ENCODE measurements around the gene TTYH2. TPM values are rescaled to one million over a fixed set of nuclear protein-coding genes. Genes with fewer than 3 reads are reported as not detected.

Gene TTYH2
- total RNA-seq, 1 experiment from 2014 or later = 1.5 TPM

DNA sequence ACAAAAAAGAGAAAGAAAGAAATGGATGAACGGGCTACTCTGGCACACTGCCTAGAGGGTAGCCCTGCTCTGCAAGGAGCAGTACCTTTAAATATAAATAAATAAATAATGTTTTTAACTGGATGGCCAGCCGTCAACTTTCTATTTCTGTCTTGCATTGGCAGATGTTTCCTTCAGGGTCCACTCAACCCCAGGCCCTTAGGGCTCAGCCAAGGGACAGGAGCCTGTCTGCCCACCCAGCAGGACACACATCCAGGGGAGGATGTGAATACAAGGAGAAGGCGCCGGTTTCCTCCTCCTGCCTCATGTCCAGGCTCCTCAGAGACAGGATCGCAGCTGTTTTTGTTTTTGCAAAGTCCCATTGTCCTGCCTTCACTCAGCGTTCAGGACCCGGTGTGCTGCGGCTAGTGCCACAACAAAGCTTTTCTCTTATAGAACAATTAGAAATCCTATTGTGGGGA is 22.6 kb downstream of the TTYH2 start:
- no peak overlapping the region for H3K4me2 ChIP-seq
- no peak for TF ChIP-seq EZH2 (IDR thresholded peaks at IDR 0.05; ENCODE audit: low read depth)
- TF ChIP-seq, protein P1, sequence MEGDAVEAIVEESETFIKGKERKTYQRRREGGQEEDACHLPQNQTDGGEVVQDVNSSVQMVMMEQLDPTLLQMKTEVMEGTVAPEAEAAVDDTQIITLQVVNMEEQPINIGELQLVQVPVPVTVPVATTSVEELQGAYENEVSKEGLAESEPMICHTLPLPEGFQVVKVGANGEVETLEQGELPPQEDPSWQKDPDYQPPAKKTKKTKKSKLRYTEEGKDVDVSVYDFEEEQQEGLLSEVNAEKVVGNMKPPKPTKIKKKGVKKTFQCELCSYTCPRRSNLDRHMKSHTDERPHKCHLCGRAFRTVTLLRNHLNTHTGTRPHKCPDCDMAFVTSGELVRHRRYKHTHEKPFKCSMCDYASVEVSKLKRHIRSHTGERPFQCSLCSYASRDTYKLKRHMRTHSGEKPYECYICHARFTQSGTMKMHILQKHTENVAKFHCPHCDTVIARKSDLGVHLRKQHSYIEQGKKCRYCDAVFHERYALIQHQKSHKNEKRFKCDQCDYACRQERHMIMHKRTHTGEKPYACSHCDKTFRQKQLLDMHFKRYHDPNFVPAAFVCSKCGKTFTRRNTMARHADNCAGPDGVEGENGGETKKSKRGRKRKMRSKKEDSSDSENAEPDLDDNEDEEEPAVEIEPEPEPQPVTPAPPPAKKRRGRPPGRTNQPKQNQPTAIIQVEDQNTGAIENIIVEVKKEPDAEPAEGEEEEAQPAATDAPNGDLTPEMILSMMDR (conservative IDR thresholded peaks at IDR 0.05) = no peak
- BruUV-seq (replicated peaks) = no TSS peak
- intact Hi-C loops (cut with micrococcal nuclease; ENCODE audit: unreplicated experiment) = no loop called here
- H3K4me3 ChIP-seq = no peak overlapping the region
- ChIA-PET CTCF (no interaction called here), POLR2A (ENCODE audit: unreplicated experiment) (no interaction called here)
- no peaks in the 10 kb centered on the region for H3K9me2 ChIP-seq (ENCODE audit: insufficient read depth)
- H3F3A ChIP-seq (ENCODE audit: insufficient read depth, low read depth) = no peaks in the 10 kb centered on the region
- no peaks in the 10 kb centered on the region for H3K36me3 ChIP-seq (ENCODE audit: low read depth)
- H3K27ac ChIP-seq = no peak overlapping the region
- DNase-seq = no peak
- no peaks in the 10 kb centered on the region for H3K79me2 ChIP-seq (ENCODE audit: low read depth)
- no peaks in the 10 kb centered on the region for H4K20me1 ChIP-seq (ENCODE audit: insufficient read depth)
- H3K9me3 ChIP-seq (ENCODE audit: insufficient read depth, low read depth) = no peaks in the 10 kb centered on the region
- H2AFZ ChIP-seq = no peak overlapping the region
- H3K27me3 ChIP-seq (ENCODE audit: insufficient read depth, low read depth) = peaks cover 85% of the 10 kb centered on the region
- no peaks in the 10 kb centered on the region for H3K4me1 ChIP-seq (replicated peaks; ENCODE audit: insufficient read depth)

DNA sequence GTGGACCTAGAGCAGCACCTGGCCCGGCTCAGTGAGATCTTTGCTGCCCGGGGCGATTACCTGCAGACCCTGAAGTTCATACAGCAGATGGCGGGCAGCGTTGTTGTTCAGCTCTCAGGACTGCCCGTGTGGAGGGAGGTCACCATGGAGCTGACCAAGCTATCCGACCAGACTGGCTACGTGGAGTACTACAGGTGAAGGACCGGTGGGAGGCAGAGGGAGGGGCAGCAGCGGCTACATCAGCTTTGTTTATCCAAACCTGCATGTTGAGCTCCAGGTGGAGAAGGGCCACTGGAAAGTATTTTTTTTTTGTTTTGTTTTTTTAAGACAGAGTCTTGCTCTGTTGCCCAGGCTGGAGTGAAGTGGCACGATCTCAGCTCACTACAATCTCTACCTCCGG is 23.9 kb downstream of the TTYH2 start:
- ChIA-PET CTCF (no interaction called here), POLR2A (ENCODE audit: unreplicated experiment) (no interaction called here)
- Histone ChIP-seq H3K36me3 (ENCODE audit: low read depth) (no peaks in the 10 kb centered on the region), H3K9me2 (ENCODE audit: insufficient read depth) (no peaks in the 10 kb centered on the region), H3K79me2 (ENCODE audit: low read depth) (no peaks in the 10 kb centered on the region), H2AFZ (no peak overlapping the region), H3K4me3 (no peak overlapping the region), H3K4me1 (replicated peaks; ENCODE audit: insufficient read depth) (no peaks in the 10 kb centered on the region), H3K9me3 (ENCODE audit: insufficient read depth, low read depth) (no peaks in the 10 kb centered on the region), H4K20me1 (ENCODE audit: insufficient read depth) (no peaks in the 10 kb centered on the region), H3K4me2 (no peak overlapping the region), H3K27ac (no peak overlapping the region), H3K27me3 (ENCODE audit: insufficient read depth, low read depth) (peaks cover 90% of the 10 kb centered on the region), H3F3A (ENCODE audit: insufficient read depth, low read depth) (no peaks in the 10 kb centered on the region)
- no TSS peak for BruUV-seq (replicated peaks)
- TF ChIP-seq, protein P1 (conservative IDR thresholded peaks at IDR 0.05) = no peak
- TF ChIP-seq EZH2 (IDR thresholded peaks at IDR 0.05; ENCODE audit: low read depth) = no peak
- intact Hi-C loops (cut with micrococcal nuclease; ENCODE audit: unreplicated experiment) = no loop called here
- DNase-seq = no peak

DNA sequence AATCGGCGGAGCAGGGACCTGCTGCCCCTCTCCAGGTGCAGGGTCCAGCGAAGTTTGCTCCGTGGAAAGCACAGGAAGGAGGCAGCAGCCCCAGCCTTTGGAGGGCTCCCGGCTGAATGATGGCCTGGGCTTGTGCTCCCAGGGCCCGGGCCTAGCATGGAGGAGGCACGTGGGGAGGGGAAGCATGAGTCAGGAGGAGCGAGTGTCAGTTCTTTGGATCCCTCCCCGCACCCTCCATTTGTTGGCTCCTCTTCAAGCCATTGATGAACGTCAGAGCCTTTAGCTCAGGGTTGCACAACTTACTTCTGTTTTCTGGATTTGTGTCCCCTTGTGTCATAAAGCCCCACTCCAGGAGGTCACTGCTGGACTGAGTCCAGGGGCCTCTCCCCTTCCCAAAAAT is 25.8 kb downstream of the TTYH2 start:
- Histone ChIP-seq H3K9me3 (ENCODE audit: insufficient read depth, low read depth) (no peaks in the 10 kb centered on the region), H3K9me2 (ENCODE audit: insufficient read depth) (no peaks in the 10 kb centered on the region), H4K20me1 (ENCODE audit: insufficient read depth) (no peaks in the 10 kb centered on the region), H3K4me2 (no peak overlapping the region), H3K79me2 (ENCODE audit: low read depth) (no peaks in the 10 kb centered on the region), H3K4me1 (replicated peaks; ENCODE audit: insufficient read depth) (no peaks in the 10 kb centered on the region), H3K4me3 (no peak overlapping the region), H3K36me3 (ENCODE audit: low read depth) (no peaks in the 10 kb centered on the region), H3K27ac (no peak overlapping the region), H2AFZ (no peak overlapping the region), H3K27me3 (ENCODE audit: insufficient read depth, low read depth) (peaks cover 89% of the 10 kb centered on the region), H3F3A (ENCODE audit: insufficient read depth, low read depth) (no peaks in the 10 kb centered on the region)
- no peak for DNase-seq
- ChIA-PET POLR2A (ENCODE audit: unreplicated experiment) (no interaction called here), CTCF (no interaction called here)
- intact Hi-C loops (cut with micrococcal nuclease; ENCODE audit: unreplicated experiment) = no loop called here
- no TSS peak for BruUV-seq (replicated peaks)
- TF ChIP-seq, protein P1 (conservative IDR thresholded peaks at IDR 0.05) = no peak
- TF ChIP-seq EZH2 (IDR thresholded peaks at IDR 0.05; ENCODE audit: low read depth) = no peak
